Smooth muscle cell (in vitro differentiated cells): ENCODE measurements around the gene BLOC1S4. TPM values are rescaled to one million over a fixed set of nuclear protein-coding genes. Genes with fewer than 3 reads are reported as not detected.

Source experiments
- DNase-seq: peaks from one replicate; lab custom pipeline; 2025; ENCODE audit not compliant: unreplicated experiment; lab: John Stamatoyannopoulos, UW
- H2AFZ ChIP-seq: fragments of 200-600 bp; sonication (generic); 2 replicates; pipeline ENCODE4 v1.6.0; 2016; ENCODE audit warnings: antibody characterized with exemption, low read depth, mild to moderate bottlenecking
- H3F3A ChIP-seq: fragments of 200-600 bp; sonication (generic); 2 replicates; pipeline ENCODE4 v1.6.0; 2017; ENCODE audit warnings: antibody characterized with exemption, low read depth
- H3K27ac ChIP-seq: fragments of 200-600 bp; sonication (generic); 2 replicates; pipeline ENCODE4 v1.5.1; 2016; ENCODE audit warnings: low read depth, mild to moderate bottlenecking
- H3K27me3 ChIP-seq: fragments of 200-600 bp; sonication (generic); 2 replicates; pipeline ENCODE4 v1.6.1; 2016; ENCODE audit warnings: low read depth, mild to moderate bottlenecking
- H3K36me3 ChIP-seq: fragments of 200-600 bp; sonication (generic); 2 replicates; pipeline ENCODE4 v1.5.1; 2016; ENCODE audit warnings: low read depth
- H3K4me1 ChIP-seq: fragments of 200-600 bp; sonication (generic); 2 replicates; pipeline ENCODE4 v1.5.1; 2016; ENCODE audit warnings: low read depth
- H3K4me2 ChIP-seq: fragments of 200-600 bp; sonication (generic); 2 replicates; pipeline ENCODE4 v1.6.0; 2016; ENCODE audit warnings: mild to moderate bottlenecking
- H3K4me3 ChIP-seq: fragments of 200-600 bp; sonication (generic); 2 replicates; pipeline ENCODE4 v1.5.1; 2016; ENCODE audit warnings: mild to moderate bottlenecking
- H3K79me2 ChIP-seq: fragments of 200-600 bp; sonication (generic); 2 replicates; pipeline ENCODE4 v1.6.0; 2016; ENCODE audit warnings: low read depth, mild to moderate bottlenecking
- H3K9ac ChIP-seq: fragments of 200-600 bp; sonication (generic); 2 replicates; pipeline ENCODE4 v1.6.0; 2016; ENCODE audit warnings: low read depth
- H3K9me3 ChIP-seq: fragments of 200-600 bp; sonication (generic); replicated peaks from 2 replicates; pipeline ENCODE4 v1.5.1; 2016; ENCODE audit warnings: low read depth
- H4K20me1 ChIP-seq: fragments of 200-600 bp; sonication (generic); 2 replicates; pipeline ENCODE4 v1.6.0; 2016; ENCODE audit warnings: low read depth
- CTCF ChIP-seq: fragments of 200-600 bp; sonication (generic); IDR thresholded peaks from 2 replicates; pipeline ENCODE4 v1.5.1; 2017; ENCODE audit warnings: borderline replicate concordance, mild to moderate bottlenecking, antibody characterized with exemption; ENCODE audit not compliant: insufficient read depth, poor library complexity, severe bottlenecking
- WGBS: methylation state at CpG from one replicate; pipeline ENCODE4 v1.1.7; 2016; ENCODE audit warnings: low lambda C conversion rate; 5-methylcytosine and 5-hydroxymethylcytosine counted together
- polyA plus RNA-seq: library from polyadenylated mRNA; unstranded; fragments of >200 nt; fragmentation: Nextera tagmentation; extraction: Ambion mirVana; gene quantifications from 2 replicates; pipeline ENCODE4 v1.2.1, GENCODE V29; 2016
- total RNA-seq: library from RNA; depleted of rRNA; stranded (reverse); fragments of >200 nt; gene quantifications from 2 replicates; pipeline ENCODE4 v1.2.3, GENCODE V29; 2014

The BLOC1S4 gene, protein sequence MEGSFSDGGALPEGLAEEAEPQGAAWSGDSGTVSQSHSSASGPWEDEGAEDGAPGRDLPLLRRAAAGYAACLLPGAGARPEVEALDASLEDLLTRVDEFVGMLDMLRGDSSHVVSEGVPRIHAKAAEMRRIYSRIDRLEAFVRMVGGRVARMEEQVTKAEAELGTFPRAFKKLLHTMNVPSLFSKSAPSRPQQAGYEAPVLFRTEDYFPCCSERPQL
- total RNA-seq (20.6 and 21.8 TPM in 2 replicates), polyA plus RNA-seq (39.8 and 41.8 TPM in 2 replicates)

GRCh38 chr4:6716018-6716911 is at the start of gene BLOC1S4:
Gene BLOC1S4, plus strand, starts transcription at chr4:6716174. Its CDS starts 36 bp downstream, at chr4:6716210.
- under 1% methylated on average over 104 of the region's 109 CpGs for WGBS
- Histone ChIP-seq H3K27ac (peak within 1 kb of the TSS; percentile 60), H3K79me2 (peaks cover 23% of the 10 kb centered on the region), H3K9me3 (no peaks in the 10 kb centered on the region), H3K27me3 (no peaks in the 10 kb centered on the region), H3F3A (peaks cover 10% of the 10 kb centered on the region), H2AFZ (peak within 1 kb of the TSS; percentile 65), H3K4me3 (peak within 1 kb of the TSS; percentile 61), H3K4me1 (peaks cover 8% of the 10 kb centered on the region), H3K4me2 (peak within 1 kb of the TSS; percentile 96), H3K9ac (peak within 1 kb of the TSS; percentile 68), H4K20me1 (peaks cover 17% of the 10 kb centered on the region), H3K36me3 (no peaks in the 10 kb centered on the region)
- TF ChIP-seq CTCF, result peak; percentile 21
- DNase-seq, result peak; percentile 55

- WGBS, result 86% methylated on average over 11 of the region's 11 CpGs
- H3K27ac ChIP-seq, result no peak overlapping the region
- no peak overlapping the region for H2AFZ ChIP-seq
- TF ChIP-seq CTCF, result no peak
- H3K79me2 ChIP-seq, result no peaks in the 10 kb centered on the region
- H3K4me1 ChIP-seq, result no peaks in the 10 kb centered on the region
- H3K36me3 ChIP-seq, result no peaks in the 10 kb centered on the region
- H4K20me1 ChIP-seq, result no peaks in the 10 kb centered on the region
- DNase-seq, result no peak
- no peak overlapping the region for H3K4me2 ChIP-seq
- no peaks in the 10 kb centered on the region for H3K27me3 ChIP-seq
- no peaks in the 10 kb centered on the region for H3K9me3 ChIP-seq
- no peak overlapping the region for H3K9ac ChIP-seq
- no peaks in the 10 kb centered on the region for H3F3A ChIP-seq
- H3K4me3 ChIP-seq, result no peak overlapping the region
Observed at GRCh38 chr4:6668391-6668790, 47.6 kb upstream of the BLOC1S4 start.

DNA sequence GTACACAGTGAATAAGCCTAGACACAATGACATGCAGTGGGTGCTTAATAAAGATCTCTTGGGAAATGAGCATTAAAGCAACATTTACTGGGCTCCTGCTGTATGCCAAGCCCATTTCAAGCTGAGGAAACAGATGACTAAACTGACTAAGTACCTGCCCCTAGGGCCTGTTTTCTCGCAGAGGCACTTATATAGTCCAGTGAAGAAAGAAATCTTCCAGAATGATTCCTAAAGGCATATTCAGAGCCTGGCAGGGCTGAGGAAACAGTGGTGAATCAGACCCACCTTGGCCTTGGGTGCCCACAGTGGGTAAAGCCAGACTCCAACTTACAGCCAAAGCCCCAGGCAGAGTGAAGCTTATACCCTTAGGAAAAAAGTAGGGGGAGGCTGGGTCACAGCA is 44.3 kb upstream of the BLOC1S4 start:
- 87% methylated on average over 1 of the region's 1 CpG for WGBS
- Histone ChIP-seq H3K36me3 (no peaks in the 10 kb centered on the region), H3F3A (no peaks in the 10 kb centered on the region), H2AFZ (no peak overlapping the region), H3K27me3 (no peaks in the 10 kb centered on the region), H3K79me2 (peaks cover 16% of the 10 kb centered on the region), H3K9me3 (no peaks in the 10 kb centered on the region), H3K4me2 (no peak overlapping the region), H4K20me1 (peaks cover 20% of the 10 kb centered on the region), H3K9ac (no peak overlapping the region), H3K4me1 (peaks cover 22% of the 10 kb centered on the region), H3K27ac (no peak overlapping the region), H3K4me3 (no peak overlapping the region)
- no peak for DNase-seq
- TF ChIP-seq CTCF, result no peak
